WTC11 (cell line): ENCODE results near the gene CBLN2. TPM values are rescaled to one million over a fixed set of nuclear protein-coding genes. Genes with fewer than 3 reads are reported as not detected.

Experiments
- ATAC-seq: fragments of 200-7000 bp; cut with Tn5 transposase; 2 replicates; pipeline ENCODE4 v1.10.0; 2021; ENCODE audit warnings: mild to moderate bottlenecking, moderate library complexity
- Bru-seq: library from RNA; stranded (reverse); fragments of 400-500 nt; gene quantifications from one replicate; lab custom pipeline; 2021; lab: Mats Ljungman, UMichigan
- CTCF ChIA-PET: fragments of 300-600 bp; sonication (Branson Sonifier 250); formaldehyde crosslinking; loops from one replicate; lab custom pipeline; 2021; ENCODE audit warnings: antibody characterized with exemption; lab: Charles Lee
- POLR2A ChIA-PET: fragments of 350-600 bp; sonication (Branson Sonifier 250); formaldehyde crosslinking; loops from one replicate; lab custom pipeline; 2021; ENCODE audit warnings: antibody characterized with exemption; lab: Charles Lee
- DNase-seq: peaks from one replicate; pipeline ENCODE4 v3.0.0; 2021; ENCODE audit warnings: low spot score
- H3K27ac Mint-ChIP-seq: 2 replicates; pipeline ENCODE4 v1.8.0; 2021; ENCODE audit warnings: mixed read lengths
- H3K27me3 Mint-ChIP-seq: 2 replicates; pipeline ENCODE4 v1.8.0; 2021; ENCODE audit warnings: low read depth, mild to moderate bottlenecking, moderate library complexity, mixed read lengths
- H3K36me3 Mint-ChIP-seq: 2 replicates; pipeline ENCODE4 v1.8.0; 2021; ENCODE audit warnings: mixed read lengths
- H3K4me1 Mint-ChIP-seq: 2 replicates; pipeline ENCODE4 v1.8.0; 2022; ENCODE audit warnings: mixed read lengths
- H3K4me3 Mint-ChIP-seq: 2 replicates; pipeline ENCODE4 v1.8.0; 2021; ENCODE audit warnings: mild to moderate bottlenecking, moderate library complexity, mixed read lengths
- H3K9me3 Mint-ChIP-seq: 2 replicates; pipeline ENCODE4 v1.8.0; 2021; ENCODE audit warnings: mixed read lengths
- ATF1 ChIP-seq: sonication (generic); formaldehyde crosslinking; IDR thresholded peaks from 2 replicates; pipeline ENCODE4 v1.8.1; 2023; ENCODE audit warnings: mild to moderate bottlenecking, moderate library complexity, missing genetic modification reagents
- CREM ChIP-seq: sonication (generic); formaldehyde crosslinking; IDR thresholded peaks from 2 replicates; pipeline ENCODE4 v1.8.1; 2022; ENCODE audit warnings: mild to moderate bottlenecking, missing genetic modification reagents, moderate library complexity
- FOXP1 ChIP-seq: sonication (generic); formaldehyde crosslinking; IDR thresholded peaks from 2 replicates; pipeline ENCODE4 v1.8.0; 2022; ENCODE audit warnings: missing genetic modification reagents, mild to moderate bottlenecking, moderate library complexity, borderline replicate concordance
- HMGA2 ChIP-seq: fragments of 250-450 bp; sonication (Bioruptor Pico); IDR thresholded peaks from 2 replicates; pipeline ENCODE4 v1.4.0; 2021; ENCODE audit warnings: mild to moderate bottlenecking, moderate library complexity
- JAZF1 ChIP-seq: fragments of 250-450 bp; sonication (Bioruptor Pico); IDR thresholded peaks from 2 replicates; pipeline ENCODE4 v1.9.0; 2021; ENCODE audit warnings: moderate library complexity, mild to moderate bottlenecking, inconsistent platforms
- KAT7 ChIP-seq: sonication (generic); formaldehyde crosslinking; IDR thresholded peaks from 2 replicates; pipeline ENCODE4 v1.8.1; 2023; ENCODE audit warnings: missing genetic modification reagents, mild to moderate bottlenecking, borderline replicate concordance
- RORB ChIP-seq: fragments of 250-450 bp; sonication (Bioruptor Pico); IDR thresholded peaks from 2 replicates; pipeline ENCODE4 v1.9.0; 2021; ENCODE audit warnings: mild to moderate bottlenecking
- SMAD3 ChIP-seq: sonication (generic); formaldehyde crosslinking; IDR thresholded peaks from 2 replicates; pipeline ENCODE4 v1.8.0; 2022; ENCODE audit warnings: missing genetic modification reagents, mild to moderate bottlenecking, borderline replicate concordance
- SMAD4 ChIP-seq: sonication (generic); formaldehyde crosslinking; IDR thresholded peaks from 2 replicates; pipeline ENCODE4 v1.8.0; 2022; ENCODE audit warnings: mild to moderate bottlenecking, missing genetic modification reagents
- ZNF121 ChIP-seq: sonication (generic); formaldehyde crosslinking; IDR thresholded peaks from 2 replicates; pipeline ENCODE4 v1.8.0; 2023; ENCODE audit warnings: missing genetic modification reagents
- ZNF219 ChIP-seq: sonication (generic); formaldehyde crosslinking; IDR thresholded peaks from 2 replicates; pipeline ENCODE4 v1.8.0; 2023; ENCODE audit warnings: missing genetic modification reagents, mild to moderate bottlenecking, borderline replicate concordance
- ZNF232 ChIP-seq: sonication (generic); formaldehyde crosslinking; IDR thresholded peaks from 2 replicates; pipeline ENCODE4 v1.8.0; 2022; ENCODE audit warnings: mild to moderate bottlenecking, missing genetic modification reagents
- ZNF263 ChIP-seq: sonication (generic); formaldehyde crosslinking; IDR thresholded peaks from 2 replicates; pipeline ENCODE4 v1.8.1; 2022; ENCODE audit warnings: low read depth, mild to moderate bottlenecking, moderate library complexity, missing genetic modification reagents
- ZNF396 ChIP-seq: fragments of 250-450 bp; sonication (Bioruptor Pico); IDR thresholded peaks from 2 replicates; pipeline ENCODE4 v1.8.0; 2021; ENCODE audit warnings: mild to moderate bottlenecking, moderate library complexity, borderline replicate concordance
- long read RNA-seq, 3 experiments: library from RNA in 1 of 3; library from capped mRNA in 1 of 3; library from polyadenylated mRNA in 1 of 3; unstranded in 2 of 3; stranded (forward) in 1 of 3; transcript quantifications; one replicate each; pipeline ENCODE4 v2.0.0, GENCODE V29; 2021
- total RNA-seq: library from RNA; stranded (reverse); gene quantifications from 3 replicates; pipeline ENCODE4 v1.2.3, GENCODE V29; 2021
- TF ChIP-seq, protein P1 (sequence below): fragments of 200-600 bp; IDR thresholded peaks from 2 replicates; pipeline ENCODE4 v1.8.0; 2022; ENCODE audit warnings: antibody characterized with exemption
- TF ChIP-seq, protein P2 (sequence below): sonication (generic); formaldehyde crosslinking; conservative IDR thresholded peaks from 2 replicates; pipeline ENCODE4 v1.8.1; 2022; ENCODE audit warnings: mild to moderate bottlenecking, missing genetic modification reagents
- TF ChIP-seq, protein P3 (sequence below): sonication (generic); formaldehyde crosslinking; IDR thresholded peaks from 2 replicates; pipeline ENCODE4 v1.8.1; 2023; ENCODE audit warnings: mild to moderate bottlenecking, missing genetic modification reagents, moderate library complexity
- TF ChIP-seq, protein P4 (sequence below): sonication (generic); formaldehyde crosslinking; IDR thresholded peaks from 2 replicates; pipeline ENCODE4 v1.8.1; 2022; ENCODE audit warnings: low read depth, missing genetic modification reagents, borderline replicate concordance
- TF ChIP-seq, protein P5 (sequence below): fragments of 250-450 bp; sonication (Bioruptor Pico); IDR thresholded peaks from 2 replicates; pipeline ENCODE4 v2.1.2; 2022; ENCODE audit warnings: mild to moderate bottlenecking, moderate library complexity
- TF ChIP-seq, protein P6 (sequence below): sonication (generic); formaldehyde crosslinking; IDR thresholded peaks from 2 replicates; pipeline ENCODE4 v1.8.1; 2023; ENCODE audit warnings: mild to moderate bottlenecking, missing genetic modification reagents
- TF ChIP-seq, protein P7 (sequence below): sonication (generic); formaldehyde crosslinking; IDR thresholded peaks from 2 replicates; pipeline ENCODE4 v1.8.0; 2022; ENCODE audit warnings: mild to moderate bottlenecking, missing genetic modification reagents

The CBLN2 gene
- not detected in 3 replicates for total RNA-seq
- Bru-seq, nascent RNA, result percentile 0 among the genes with signal in this experiment
- long read RNA-seq, experiment 1, result 0 reads
- long read RNA-seq, experiment 2, result 0 reads
- long read RNA-seq, experiment 3, result 0 reads

DNA sequence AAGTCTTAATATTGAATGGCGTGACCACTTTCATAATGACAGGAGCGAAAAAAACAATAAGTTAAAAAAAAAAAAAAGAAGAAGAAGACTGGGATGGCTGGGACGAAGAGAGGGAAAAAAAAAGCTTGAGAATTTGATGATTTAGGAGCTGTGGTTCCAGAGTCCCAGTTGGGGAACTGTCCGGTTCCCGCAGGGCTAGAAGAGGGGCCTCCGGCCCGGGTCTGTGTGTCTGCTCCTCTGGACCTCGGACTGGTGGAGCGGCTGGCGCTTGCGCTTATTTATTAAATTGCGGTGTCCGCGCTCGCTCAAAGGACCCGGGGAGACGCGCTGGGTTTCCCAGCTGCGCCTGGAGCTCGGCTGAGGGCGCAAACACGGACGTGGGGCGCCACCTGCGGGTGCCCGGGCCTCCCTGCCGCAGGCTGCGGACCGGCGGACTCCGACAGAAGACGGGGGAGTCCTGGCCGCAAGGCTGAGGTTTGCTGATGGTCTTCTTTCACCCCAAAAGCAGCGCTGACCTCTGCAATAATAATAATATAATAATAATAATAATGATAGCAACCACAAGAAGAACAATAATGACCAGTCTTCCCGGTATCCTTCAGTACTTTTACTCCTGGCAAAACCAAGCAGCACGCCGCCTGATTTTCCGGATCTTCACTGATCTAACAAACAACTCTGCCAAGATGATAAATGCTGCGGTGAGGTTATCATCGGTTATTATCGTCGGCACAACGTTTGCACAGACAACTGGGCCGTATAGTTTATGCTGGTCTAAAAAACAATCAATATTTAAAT is at the start of gene CBLN2:
TSS of gene CBLN2 (minus strand) at position 251 of the 795 bp plus-strand sequence. CDS start 2,182 bp downstream, outside the sequence.
- DNase-seq, result peak; percentile 73
- TF ChIP-seq, protein P1, sequence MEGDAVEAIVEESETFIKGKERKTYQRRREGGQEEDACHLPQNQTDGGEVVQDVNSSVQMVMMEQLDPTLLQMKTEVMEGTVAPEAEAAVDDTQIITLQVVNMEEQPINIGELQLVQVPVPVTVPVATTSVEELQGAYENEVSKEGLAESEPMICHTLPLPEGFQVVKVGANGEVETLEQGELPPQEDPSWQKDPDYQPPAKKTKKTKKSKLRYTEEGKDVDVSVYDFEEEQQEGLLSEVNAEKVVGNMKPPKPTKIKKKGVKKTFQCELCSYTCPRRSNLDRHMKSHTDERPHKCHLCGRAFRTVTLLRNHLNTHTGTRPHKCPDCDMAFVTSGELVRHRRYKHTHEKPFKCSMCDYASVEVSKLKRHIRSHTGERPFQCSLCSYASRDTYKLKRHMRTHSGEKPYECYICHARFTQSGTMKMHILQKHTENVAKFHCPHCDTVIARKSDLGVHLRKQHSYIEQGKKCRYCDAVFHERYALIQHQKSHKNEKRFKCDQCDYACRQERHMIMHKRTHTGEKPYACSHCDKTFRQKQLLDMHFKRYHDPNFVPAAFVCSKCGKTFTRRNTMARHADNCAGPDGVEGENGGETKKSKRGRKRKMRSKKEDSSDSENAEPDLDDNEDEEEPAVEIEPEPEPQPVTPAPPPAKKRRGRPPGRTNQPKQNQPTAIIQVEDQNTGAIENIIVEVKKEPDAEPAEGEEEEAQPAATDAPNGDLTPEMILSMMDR, result peak; percentile 37; the same call in 1 of the 2 replicates
- no peak for TF ChIP-seq HMGA2 (CRISPR knock-in tag)
- H3K27me3 Mint-ChIP-seq, result peaks cover 80% of the 10 kb centered on the region
- H3K9me3 Mint-ChIP-seq, result peaks cover 29% of the 10 kb centered on the region
- H3K27ac Mint-ChIP-seq, result no peak within 1 kb of the TSS
- CTCF ChIA-PET, result interaction anchor here (1.0 to 1.8 kb wide), 2 partner anchors 225 to 284 kb away, joined by 3 to 8 read pairs; no protein-coding TSS in a partner anchor
- POLR2A ChIA-PET, result interaction anchor here (0.7 kb wide), 1 partner anchor 35 kb away, joined by 5 read pairs; no protein-coding TSS in a partner anchor
- 0 out of 2 replicates have a peak, but pooled peaks cover 9% of the 10 kb centered on the region for H3K4me1 Mint-ChIP-seq
- peak within 1 kb of the TSS; percentile 67 for H3K4me3 Mint-ChIP-seq
- H3K36me3 Mint-ChIP-seq, result peaks cover 10% of the 10 kb centered on the region
- peak; percentile 61 for ATAC-seq

DNA sequence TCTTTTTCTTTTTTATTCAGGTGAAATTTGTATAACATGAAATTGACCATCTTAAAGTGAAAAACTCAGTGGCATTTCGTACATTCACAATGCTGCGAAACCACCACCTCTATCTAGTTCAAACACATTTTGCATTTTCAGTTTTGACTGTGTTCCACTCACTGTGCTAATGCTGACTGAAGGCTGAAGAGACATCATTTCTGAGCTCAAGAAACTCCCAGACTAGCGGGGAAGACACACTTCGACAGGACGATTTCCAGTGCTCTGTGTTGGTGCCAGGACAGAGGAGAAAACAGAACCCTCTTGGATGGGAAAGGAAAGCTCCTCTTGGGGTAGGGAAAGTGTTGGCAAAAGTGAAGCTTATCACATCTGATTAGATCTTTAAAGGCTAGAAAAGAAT is 44.2 kb upstream of the CBLN2 start:
- ChIA-PET CTCF (no interaction called here), POLR2A (no interaction called here)
- Mint-ChIP-seq H3K4me1 (no peaks in the 10 kb centered on the region), H3K9me3 (peaks cover 48% of the 10 kb centered on the region), H3K27ac (no peak overlapping the region), H3K27me3 (peaks cover 4% of the 10 kb centered on the region), H3K4me3 (no peak overlapping the region), H3K36me3 (peaks cover 26% of the 10 kb centered on the region)
- DNase-seq, result no peak
- ATAC-seq, result no peak
- TF ChIP-seq, protein P2, sequence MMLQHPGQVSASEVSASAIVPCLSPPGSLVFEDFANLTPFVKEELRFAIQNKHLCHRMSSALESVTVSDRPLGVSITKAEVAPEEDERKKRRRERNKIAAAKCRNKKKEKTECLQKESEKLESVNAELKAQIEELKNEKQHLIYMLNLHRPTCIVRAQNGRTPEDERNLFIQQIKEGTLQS (CRISPR knock-in tag), result no peak
- TF ChIP-seq, protein P3, sequence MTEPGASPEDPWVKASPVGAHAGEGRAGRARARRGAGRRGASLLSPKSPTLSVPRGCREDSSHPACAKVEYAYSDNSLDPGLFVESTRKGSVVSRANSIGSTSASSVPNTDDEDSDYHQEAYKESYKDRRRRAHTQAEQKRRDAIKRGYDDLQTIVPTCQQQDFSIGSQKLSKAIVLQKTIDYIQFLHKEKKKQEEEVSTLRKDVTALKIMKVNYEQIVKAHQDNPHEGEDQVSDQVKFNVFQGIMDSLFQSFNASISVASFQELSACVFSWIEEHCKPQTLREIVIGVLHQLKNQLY (CRISPR knock-in tag), result no peak
- TF ChIP-seq SMAD3 (CRISPR knock-in tag) (no peak), ZNF232 (CRISPR knock-in tag) (no peak), ZNF121 (no peak), ATF1 (CRISPR knock-in tag) (no peak), FOXP1 (CRISPR knock-in tag) (no peak), RORB (CRISPR knock-in tag) (no peak), JAZF1 (CRISPR knock-in tag) (no peak), CREM (CRISPR knock-in tag) (no peak), SMAD4 (no peak), ZNF396 (CRISPR knock-in tag) (no peak), ZNF219 (no peak), ZNF263 (CRISPR knock-in tag) (no peak), KAT7 (CRISPR knock-in tag) (no peak)
- TF ChIP-seq, protein P4, sequence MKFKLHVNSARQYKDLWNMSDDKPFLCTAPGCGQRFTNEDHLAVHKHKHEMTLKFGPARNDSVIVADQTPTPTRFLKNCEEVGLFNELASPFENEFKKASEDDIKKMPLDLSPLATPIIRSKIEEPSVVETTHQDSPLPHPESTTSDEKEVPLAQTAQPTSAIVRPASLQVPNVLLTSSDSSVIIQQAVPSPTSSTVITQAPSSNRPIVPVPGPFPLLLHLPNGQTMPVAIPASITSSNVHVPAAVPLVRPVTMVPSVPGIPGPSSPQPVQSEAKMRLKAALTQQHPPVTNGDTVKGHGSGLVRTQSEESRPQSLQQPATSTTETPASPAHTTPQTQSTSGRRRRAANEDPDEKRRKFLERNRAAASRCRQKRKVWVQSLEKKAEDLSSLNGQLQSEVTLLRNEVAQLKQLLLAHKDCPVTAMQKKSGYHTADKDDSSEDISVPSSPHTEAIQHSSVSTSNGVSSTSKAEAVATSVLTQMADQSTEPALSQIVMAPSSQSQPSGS (CRISPR knock-in tag), result no peak
- TF ChIP-seq, protein P5, sequence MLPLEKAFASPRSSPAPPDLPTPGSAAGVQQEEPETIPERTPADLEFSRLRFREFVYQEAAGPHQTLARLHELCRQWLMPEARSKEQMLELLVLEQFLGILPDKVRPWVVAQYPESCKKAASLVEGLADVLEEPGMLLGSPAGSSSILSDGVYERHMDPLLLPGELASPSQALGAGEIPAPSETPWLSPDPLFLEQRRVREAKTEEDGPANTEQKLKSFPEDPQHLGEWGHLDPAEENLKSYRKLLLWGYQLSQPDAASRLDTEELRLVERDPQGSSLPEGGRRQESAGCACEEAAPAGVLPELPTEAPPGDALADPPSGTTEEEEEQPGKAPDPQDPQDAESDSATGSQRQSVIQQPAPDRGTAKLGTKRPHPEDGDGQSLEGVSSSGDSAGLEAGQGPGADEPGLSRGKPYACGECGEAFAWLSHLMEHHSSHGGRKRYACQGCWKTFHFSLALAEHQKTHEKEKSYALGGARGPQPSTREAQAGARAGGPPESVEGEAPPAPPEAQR, result no peak
- TF ChIP-seq, protein P6, sequence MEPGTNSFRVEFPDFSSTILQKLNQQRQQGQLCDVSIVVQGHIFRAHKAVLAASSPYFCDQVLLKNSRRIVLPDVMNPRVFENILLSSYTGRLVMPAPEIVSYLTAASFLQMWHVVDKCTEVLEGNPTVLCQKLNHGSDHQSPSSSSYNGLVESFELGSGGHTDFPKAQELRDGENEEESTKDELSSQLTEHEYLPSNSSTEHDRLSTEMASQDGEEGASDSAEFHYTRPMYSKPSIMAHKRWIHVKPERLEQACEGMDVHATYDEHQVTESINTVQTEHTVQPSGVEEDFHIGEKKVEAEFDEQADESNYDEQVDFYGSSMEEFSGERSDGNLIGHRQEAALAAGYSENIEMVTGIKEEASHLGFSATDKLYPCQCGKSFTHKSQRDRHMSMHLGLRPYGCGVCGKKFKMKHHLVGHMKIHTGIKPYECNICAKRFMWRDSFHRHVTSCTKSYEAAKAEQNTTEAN (CRISPR knock-in tag), result no peak
- TF ChIP-seq, protein P7, sequence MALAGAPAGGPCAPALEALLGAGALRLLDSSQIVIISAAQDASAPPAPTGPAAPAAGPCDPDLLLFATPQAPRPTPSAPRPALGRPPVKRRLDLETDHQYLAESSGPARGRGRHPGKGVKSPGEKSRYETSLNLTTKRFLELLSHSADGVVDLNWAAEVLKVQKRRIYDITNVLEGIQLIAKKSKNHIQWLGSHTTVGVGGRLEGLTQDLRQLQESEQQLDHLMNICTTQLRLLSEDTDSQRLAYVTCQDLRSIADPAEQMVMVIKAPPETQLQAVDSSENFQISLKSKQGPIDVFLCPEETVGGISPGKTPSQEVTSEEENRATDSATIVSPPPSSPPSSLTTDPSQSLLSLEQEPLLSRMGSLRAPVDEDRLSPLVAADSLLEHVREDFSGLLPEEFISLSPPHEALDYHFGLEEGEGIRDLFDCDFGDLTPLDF (CRISPR knock-in tag), result no peak
